ENCODE measurements around the gene TERB2.
"Not testable (repeated sequence)": the region's sequence is repeated elsewhere in the genome, so short reads cannot be mapped to it uniquely, and the experiment has no call there.

The TERB2 gene

DNA sequence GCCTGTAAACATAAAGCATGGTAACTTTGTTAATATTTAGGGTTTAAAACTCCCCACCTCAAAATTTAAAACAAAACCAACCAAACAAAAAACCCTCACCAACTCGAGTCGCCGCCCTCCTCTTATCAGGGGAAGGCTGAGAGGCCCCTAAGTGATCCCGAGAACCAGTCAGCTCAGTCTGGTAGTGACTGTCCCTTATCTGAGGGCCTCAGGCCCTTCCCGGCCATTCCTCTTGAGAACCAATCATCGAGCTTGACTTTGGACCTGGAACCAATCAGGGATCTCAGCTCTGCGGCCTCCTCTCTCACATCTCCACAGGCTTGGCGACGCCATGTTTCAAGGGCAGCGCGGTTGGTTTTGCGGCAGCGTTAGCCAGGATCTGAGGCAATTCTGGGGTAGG is at the start of gene TERB2:
Gene TERB2, plus strand, starts transcription at position 300 of the 400 bp plus-strand sequence. Its CDS starts 32 bp downstream, at position 332.
- in situ Hi-C loops (cut with HindIII; ENCODE audit: low pct_ligation_motif_present, low sequenced_read_pairs) = no loop called here
- TF ChIP-seq, protein P1, sequence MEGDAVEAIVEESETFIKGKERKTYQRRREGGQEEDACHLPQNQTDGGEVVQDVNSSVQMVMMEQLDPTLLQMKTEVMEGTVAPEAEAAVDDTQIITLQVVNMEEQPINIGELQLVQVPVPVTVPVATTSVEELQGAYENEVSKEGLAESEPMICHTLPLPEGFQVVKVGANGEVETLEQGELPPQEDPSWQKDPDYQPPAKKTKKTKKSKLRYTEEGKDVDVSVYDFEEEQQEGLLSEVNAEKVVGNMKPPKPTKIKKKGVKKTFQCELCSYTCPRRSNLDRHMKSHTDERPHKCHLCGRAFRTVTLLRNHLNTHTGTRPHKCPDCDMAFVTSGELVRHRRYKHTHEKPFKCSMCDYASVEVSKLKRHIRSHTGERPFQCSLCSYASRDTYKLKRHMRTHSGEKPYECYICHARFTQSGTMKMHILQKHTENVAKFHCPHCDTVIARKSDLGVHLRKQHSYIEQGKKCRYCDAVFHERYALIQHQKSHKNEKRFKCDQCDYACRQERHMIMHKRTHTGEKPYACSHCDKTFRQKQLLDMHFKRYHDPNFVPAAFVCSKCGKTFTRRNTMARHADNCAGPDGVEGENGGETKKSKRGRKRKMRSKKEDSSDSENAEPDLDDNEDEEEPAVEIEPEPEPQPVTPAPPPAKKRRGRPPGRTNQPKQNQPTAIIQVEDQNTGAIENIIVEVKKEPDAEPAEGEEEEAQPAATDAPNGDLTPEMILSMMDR (IDR thresholded peaks at IDR 0.05; ENCODE audit: low read depth, low read length, missing control alignments) = no peak
- no peak for DNase-seq
- Histone ChIP-seq H3K4me3 (ENCODE audit: low read depth, low read length) (no peak within 1 kb of the TSS), H3K36me3 (replicated peaks) (no peaks in the 10 kb centered on the region), H3K27ac (no peak within 1 kb of the TSS), H3K27me3 (replicated peaks) (no peaks in the 10 kb centered on the region)

- H3K4me3 ChIP-seq (ENCODE audit: low read depth, low read length) = no peak overlapping the region
- no peaks in the 10 kb centered on the region for H3K27me3 ChIP-seq (replicated peaks)
- no peak overlapping the region for H3K27ac ChIP-seq
- TF ChIP-seq, protein P1 (IDR thresholded peaks at IDR 0.05; ENCODE audit: low read depth, low read length, missing control alignments) = no peak
- no peak for DNase-seq
- in situ Hi-C loops (cut with HindIII; ENCODE audit: low pct_ligation_motif_present, low sequenced_read_pairs) = no loop called here
- H3K36me3 ChIP-seq (replicated peaks) = no peaks in the 10 kb centered on the region
Observed at GRCh38 chr15:44909423-44909822, 47.1 kb upstream of the TERB2 start.

GRCh38 chr15:44910981-44911625 is 45.4 kb upstream of the TERB2 start:
- DNase-seq = no peak

GRCh38 chr15:44912186-44912585 is 44.3 kb upstream of the TERB2 start:
- DNase-seq; in situ Hi-C loops (cut with HindIII; ENCODE audit: low pct_ligation_motif_present, low sequenced_read_pairs); H3K27me3 ChIP-seq (replicated peaks); H3K27ac ChIP-seq; H3K4me3 ChIP-seq (ENCODE audit: low read depth, low read length); H3K36me3 ChIP-seq (replicated peaks): not testable (repeated sequence)

More at GRCh38 chr15:44910981-44911625, 45.4 kb upstream of the TERB2 start:
- in situ Hi-C loops (cut with HindIII; ENCODE audit: low pct_ligation_motif_present, low sequenced_read_pairs) = no loop called here
- H3K27ac ChIP-seq = no peak overlapping the region
- TF ChIP-seq, protein P1 (IDR thresholded peaks at IDR 0.05; ENCODE audit: low read depth, low read length, missing control alignments) = no peak
- H3K4me3 ChIP-seq (ENCODE audit: low read depth, low read length) = no peak overlapping the region
- no peaks in the 10 kb centered on the region for H3K36me3 ChIP-seq (replicated peaks)
- H3K27me3 ChIP-seq (replicated peaks) = no peaks in the 10 kb centered on the region

- in situ Hi-C loops (cut with HindIII; ENCODE audit: low pct_ligation_motif_present, low sequenced_read_pairs); H3K27me3 ChIP-seq (replicated peaks); H3K36me3 ChIP-seq (replicated peaks); H3K27ac ChIP-seq; H3K4me3 ChIP-seq (ENCODE audit: low read depth, low read length): not testable (repeated sequence)
- DNase-seq = peak; percentile 2
Observed at GRCh38 chr15:44912974-44913448, 43.5 kb upstream of the TERB2 start.

- in situ Hi-C loops (cut with HindIII; ENCODE audit: low pct_ligation_motif_present, low sequenced_read_pairs) = no loop called here
- no peak for DNase-seq
- Histone ChIP-seq H3K36me3 (replicated peaks) (no peaks in the 10 kb centered on the region), H3K27me3 (replicated peaks) (no peaks in the 10 kb centered on the region), H3K4me3 (ENCODE audit: low read depth, low read length) (no peak overlapping the region), H3K27ac (no peak overlapping the region)
- TF ChIP-seq, protein P1 (IDR thresholded peaks at IDR 0.05; ENCODE audit: low read depth, low read length, missing control alignments) = no peak
Observed at GRCh38 chr15:44918136-44918535, 38.4 kb upstream of the TERB2 start.

GRCh38 chr15:44928658-44929057 is 27.8 kb upstream of the TERB2 start:
- not testable (repeated sequence) for H3K27ac ChIP-seq; H3K27me3 ChIP-seq (replicated peaks)

GRCh38 chr15:44930283-44930682 is 26.2 kb upstream of the TERB2 start:
- H3K4me3 ChIP-seq (ENCODE audit: low read depth, low read length); DNase-seq; in situ Hi-C loops (cut with HindIII; ENCODE audit: low pct_ligation_motif_present, low sequenced_read_pairs): not testable (repeated sequence)

More at GRCh38 chr15:44928658-44929057, 27.8 kb upstream of the TERB2 start:
- H3K36me3 ChIP-seq (replicated peaks); in situ Hi-C loops (cut with HindIII; ENCODE audit: low pct_ligation_motif_present, low sequenced_read_pairs); DNase-seq; H3K4me3 ChIP-seq (ENCODE audit: low read depth, low read length): not testable (repeated sequence)

GRCh38 chr15:44958302-44958701 is 1.8 kb downstream of the TERB2 start:
- H3K27me3 ChIP-seq (replicated peaks); H3K27ac ChIP-seq; in situ Hi-C loops (cut with HindIII; ENCODE audit: low pct_ligation_motif_present, low sequenced_read_pairs); DNase-seq; H3K36me3 ChIP-seq (replicated peaks); H3K4me3 ChIP-seq (ENCODE audit: low read depth, low read length): not testable (repeated sequence)

More at GRCh38 chr15:44930283-44930682, 26.2 kb upstream of the TERB2 start:
- H3K36me3 ChIP-seq (replicated peaks); H3K27ac ChIP-seq; H3K27me3 ChIP-seq (replicated peaks): not testable (repeated sequence)

Data from brain microvascular endothelial cell (primary cell).